ENCODE measurements around the gene NEU2.

NEU2 gene

DNA sequence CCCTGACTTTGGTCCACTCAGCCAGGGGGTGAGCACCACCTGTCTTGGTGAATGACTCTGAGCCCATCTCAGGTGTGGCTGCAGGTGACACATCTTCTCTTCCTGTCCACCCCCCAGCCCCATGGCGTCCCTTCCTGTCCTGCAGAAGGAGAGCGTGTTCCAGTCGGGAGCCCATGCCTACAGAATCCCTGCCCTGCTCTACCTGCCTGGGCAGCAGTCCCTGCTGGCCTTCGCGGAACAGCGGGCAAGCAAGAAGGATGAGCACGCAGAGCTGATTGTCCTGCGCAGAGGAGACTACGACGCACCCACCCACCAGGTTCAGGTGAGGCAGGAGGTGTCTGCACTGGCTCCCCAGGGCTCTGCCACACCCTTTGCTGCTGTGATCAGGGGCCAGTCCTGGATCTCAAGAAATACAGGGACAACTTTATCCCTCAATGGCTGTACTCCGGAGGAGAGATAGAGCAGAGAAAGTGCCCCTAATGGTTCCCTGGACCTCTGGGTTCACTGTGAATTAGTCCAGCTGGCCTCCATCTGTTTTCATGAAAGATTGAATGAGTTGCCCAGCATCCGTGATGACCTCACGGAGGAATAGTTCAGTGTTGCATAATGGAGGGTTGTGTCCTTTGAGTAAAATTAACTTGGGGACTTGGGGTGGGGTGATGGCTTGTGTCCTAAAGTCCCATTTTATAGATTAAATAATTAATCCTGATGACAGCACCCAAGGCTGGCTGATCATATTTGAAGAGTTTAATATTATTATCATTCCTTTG is at the start of gene NEU2:
TSS of gene NEU2 (plus strand) at position 122 of the 770 bp plus-strand sequence. CDS start at position 122, 0 bp downstream.
- no peak for DNase-seq

DNA sequence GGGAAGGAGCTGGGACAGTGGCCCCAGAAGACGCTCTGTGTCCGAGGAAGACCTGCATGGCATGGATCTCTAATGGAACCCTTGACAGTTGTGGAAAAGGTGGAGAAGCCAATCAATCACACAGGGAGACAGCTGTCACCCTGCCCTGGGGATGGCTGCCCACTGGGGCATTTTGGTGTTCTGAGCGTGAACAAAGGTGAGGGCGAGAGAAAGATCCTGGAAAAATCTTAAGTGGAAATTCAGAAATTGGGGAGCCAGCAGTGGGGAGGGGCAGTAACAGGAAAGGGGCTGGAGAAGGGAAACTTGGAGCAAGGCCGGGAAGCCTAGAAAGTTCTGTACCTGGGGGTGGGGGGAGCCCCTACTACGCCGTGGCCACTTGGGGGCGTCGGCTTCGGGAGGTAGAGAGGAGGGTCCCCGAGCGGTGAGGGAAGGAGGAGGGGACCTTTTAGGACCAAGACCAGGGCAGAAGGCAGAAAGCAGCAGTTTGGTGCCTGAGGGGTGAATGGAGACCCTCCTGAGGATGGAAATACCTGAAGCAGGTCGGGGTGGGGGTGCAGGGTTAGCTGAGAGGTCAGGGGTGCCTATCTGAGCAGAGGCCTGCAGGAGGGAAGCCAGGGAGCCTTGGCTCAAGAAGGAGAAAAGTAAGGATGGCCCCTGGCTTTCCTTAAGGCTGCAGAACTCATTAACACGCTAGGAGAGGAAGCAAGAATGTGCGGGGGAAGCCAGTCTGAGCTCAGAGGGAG is 49.4 kb upstream of the NEU2 start:
- peak; percentile 12 for DNase-seq

GRCh38 chr2:232983669-232984140 is 48.8 kb upstream of the NEU2 start:
- DNase-seq, result no peak

GRCh38 chr2:232984451-232985207 is 47.8 kb upstream of the NEU2 start:
- DNase-seq, result peak; percentile 19

DNA sequence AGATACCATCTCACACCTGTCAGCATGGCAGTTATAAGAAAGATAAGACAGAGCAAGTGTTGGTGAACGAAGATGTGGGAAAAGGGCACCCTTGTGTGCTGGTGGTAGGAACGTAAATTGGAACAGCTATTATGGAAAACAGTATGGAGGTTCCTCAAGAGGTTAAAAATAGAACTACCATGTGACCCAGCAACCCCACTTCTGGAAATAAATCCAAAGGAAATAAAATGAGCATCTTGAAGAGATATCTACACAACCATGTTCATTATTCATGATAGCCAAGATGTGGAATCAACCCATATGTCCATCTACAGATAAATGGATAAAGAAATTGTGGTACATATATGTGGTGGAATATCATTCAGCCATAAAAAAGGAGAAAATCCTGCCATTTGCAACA is 46.3 kb upstream of the NEU2 start:
- no peak for DNase-seq

GRCh38 chr2:232993231-232993821 is 39.1 kb upstream of the NEU2 start:
- no peak for DNase-seq

DNA sequence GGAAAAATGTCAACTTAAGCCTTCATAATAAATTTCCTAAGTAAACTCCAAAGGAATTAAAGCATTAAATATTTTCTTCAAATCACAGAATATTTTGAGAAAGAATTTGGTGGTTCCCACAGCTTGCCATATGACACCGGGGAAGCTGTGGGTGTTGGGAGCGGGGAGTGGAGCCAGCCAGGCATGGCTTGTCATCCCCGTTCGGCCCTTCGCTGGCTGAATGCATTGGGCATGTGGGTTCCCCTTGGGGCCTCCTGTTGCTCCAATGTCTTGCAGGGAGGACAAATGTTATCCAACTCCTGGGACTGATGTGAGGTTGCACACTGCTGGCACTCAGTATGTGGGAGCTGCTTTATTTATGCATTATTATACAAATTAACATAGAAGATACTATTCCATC is 38.0 kb upstream of the NEU2 start:
- DNase-seq, result no peak

DNA sequence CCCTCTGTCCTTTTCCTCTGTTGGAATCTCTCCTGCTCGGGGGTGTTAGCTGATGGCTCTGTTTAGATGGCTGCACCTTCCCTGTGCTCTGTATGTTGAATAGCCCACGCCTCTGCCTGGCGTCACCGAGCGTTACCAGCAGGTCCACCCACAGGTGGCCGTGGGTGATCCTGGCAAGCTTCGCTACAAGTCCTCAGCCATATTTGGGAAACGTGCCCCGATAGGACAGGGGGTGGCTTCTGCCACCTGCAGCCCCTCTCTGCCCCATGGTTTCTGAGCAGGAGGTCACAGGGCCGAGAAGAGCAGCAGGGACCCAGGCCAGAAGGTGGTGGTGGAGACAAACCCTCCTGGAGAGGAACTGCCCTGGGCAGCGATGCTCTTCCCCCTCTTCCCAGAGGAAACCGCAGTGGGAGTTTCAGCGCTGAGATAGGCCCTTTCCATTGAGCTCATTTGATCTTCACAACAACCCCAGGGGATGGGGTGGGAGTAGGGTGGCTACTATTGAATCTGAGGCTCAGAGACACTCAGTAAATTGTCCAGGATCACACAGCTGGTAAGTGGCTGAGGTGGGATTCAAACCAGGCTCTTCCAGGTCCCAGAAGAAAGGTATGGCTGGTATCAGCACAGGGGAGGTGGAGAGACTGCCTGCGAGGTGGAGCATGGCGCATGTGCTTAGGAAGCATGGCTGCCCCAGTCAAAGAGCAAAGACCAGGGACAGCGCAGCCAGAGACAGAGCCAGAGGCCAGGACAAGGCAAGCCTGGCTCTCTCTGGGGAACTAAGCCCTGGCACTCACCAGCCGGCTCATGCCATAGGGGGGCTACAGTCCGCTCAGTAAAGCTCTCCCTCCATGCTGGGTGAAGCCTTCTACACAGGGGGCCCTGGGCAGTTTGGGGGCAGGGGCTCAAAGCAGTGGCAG is 34.5 kb upstream of the NEU2 start:
- DNase-seq, result no peak

DNA sequence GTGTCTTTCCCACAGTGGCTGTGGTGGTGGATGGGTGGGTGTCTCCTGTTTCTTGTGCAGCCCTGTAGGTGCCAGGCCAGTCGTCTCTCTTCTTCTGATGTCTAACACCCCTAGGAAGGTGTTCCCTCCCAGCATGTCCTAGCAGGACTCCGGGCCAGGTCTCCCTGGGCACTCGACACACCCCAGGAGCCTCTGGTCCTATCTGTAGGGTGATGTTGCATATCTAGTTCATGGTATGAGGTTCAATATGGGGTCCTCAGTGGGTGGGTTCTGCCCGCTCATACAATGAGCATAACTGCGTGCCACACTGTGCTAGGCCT is 33.8 kb upstream of the NEU2 start:
- DNase-seq, result no peak

DNA sequence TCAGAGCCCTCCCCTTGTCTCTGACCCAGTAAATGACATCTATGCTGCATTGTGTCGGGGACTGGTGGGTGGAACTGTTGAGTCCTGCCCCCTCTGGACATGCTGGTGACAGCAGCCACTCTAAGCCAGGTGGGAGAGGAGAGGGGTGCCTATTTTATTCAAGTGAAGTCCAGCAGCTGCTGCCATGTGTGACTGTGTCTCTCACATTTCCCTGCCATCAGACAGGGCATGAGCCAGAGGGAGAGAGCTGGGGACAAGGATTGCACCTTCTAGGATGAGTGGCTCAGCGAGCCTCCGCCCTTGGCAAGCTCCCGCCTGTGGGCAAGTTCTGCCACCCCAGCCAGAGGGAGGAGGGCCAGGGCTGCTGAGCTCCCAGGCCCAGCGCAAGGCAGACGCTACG is 33.1 kb upstream of the NEU2 start:
- DNase-seq, result no peak

GRCh38 chr2:233000886-233001750 is 31.4 kb upstream of the NEU2 start:
- no peak for DNase-seq

GRCh38 chr2:233002829-233003657 is 29.4 kb upstream of the NEU2 start:
- DNase-seq, result no peak

- DNase-seq, result no peak
These were observed 28.6 kb upstream of the NEU2 start for GRCh38 chr2:233003658-233004555.

DNA sequence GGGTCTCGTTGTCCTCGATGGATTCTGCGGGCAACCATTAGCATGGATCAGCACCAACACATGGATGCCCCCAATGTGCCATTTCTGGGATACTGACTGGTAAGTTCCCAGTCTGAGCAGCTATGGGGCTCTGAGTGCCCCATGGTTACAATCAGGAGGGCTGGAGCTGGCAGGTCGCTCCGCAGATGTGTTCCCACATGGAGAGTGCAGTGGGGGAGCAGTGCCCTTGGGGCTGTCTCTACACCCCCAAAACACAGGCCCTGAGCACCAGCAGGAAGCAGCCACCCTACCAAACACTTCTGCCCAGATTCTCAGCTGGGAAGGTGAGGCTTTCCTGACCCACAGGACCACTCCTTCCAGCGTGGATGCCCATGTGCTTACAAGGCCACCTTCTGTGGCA is 27.4 kb upstream of the NEU2 start:
- no peak for DNase-seq

GRCh38 chr2:233006648-233007047 is 25.8 kb upstream of the NEU2 start:
- no peak for DNase-seq

DNA sequence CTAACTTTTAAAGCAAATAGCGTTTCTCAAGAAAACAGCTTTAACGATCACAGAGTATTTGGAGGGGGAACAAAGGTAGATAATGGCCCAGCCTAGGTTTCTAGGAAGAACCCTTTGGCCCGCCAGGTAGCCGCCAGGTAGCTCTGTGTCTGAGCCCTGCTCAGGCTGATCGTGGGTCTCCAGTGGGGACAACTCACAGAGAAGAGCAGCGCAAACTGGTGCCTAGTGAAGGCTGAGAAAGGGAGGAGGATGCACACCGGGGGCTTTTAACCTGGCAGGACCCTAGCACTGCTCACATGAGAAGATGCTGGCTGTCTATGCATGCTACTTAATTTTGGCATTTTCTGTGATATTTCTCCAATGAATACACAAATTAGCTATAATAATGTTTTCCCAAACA is 25.2 kb upstream of the NEU2 start:
- no peak for DNase-seq

GRCh38 chr2:233007739-233008138 is 24.7 kb upstream of the NEU2 start:
- no peak for DNase-seq

DNA sequence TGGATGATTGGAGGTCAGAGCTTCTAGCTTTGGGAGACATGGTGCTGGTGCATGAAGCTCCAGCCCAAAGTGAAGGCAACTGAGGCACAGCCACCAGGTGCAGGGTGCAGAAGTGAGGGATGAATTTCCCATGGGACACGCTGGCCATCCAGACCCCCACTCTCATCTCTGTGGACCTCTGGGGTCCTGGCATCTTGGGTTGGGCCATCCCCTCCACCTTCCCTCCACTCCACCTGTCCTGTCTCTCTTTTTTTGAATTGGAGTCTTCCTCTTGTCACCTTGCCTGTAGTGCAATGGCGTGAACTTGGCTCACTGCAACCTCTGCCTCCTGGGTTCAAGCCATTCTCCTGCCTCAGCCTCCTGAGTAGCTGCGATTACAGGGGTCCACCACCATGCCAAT is 22.8 kb upstream of the NEU2 start:
- DNase-seq, result no peak
